Tibial nerve (tissue), 4 donors: ENCODE results near the gene DLK2.

Experiments
- CTCF ChIP-seq, 5 experiments: fragments of 200-600 bp in 3 of 5; fragments of 450-650 bp in 2 of 5; sonication (generic) in 3 of 5; IDR thresholded peaks; one replicate each; pipeline ENCODE4 v1.5.1; 2016 to 2019; ENCODE audit warnings: antibody characterized with exemption in 5 of 5, mild to moderate bottlenecking in 3 of 5, moderate library complexity in 2 of 5
- EP300 ChIP-seq, 2 donors: sonication (generic); formaldehyde crosslinking; IDR thresholded peaks; one replicate each; pipeline ENCODE4 v1.6.1; 2017; ENCODE audit warnings: antibody characterized with exemption in 2 of 2, mild to moderate bottlenecking in 1 of 2

GRCh38 chr6:43457643-43458042 lies 2.3 kb upstream of the DLK2 start:
- TF ChIP-seq EP300 (IDR thresholded peaks at IDR 0.05) (no peak), CTCF (IDR thresholded peaks at IDR 0.05) (no peak)
